Esophagus muscularis mucosa (tissue), 4 donors: ENCODE data around the gene RHOJ.
A peak's percentile ranks its signal among the peaks of the same experiment; 100 is the strongest.

ENCODE experiments used
- CTCF ChIP-seq, 3 experiments: fragments of 200-600 bp in 2 of 3; fragments of 450-650 bp in 1 of 3; sonication (generic) in 2 of 3; IDR thresholded peaks; one replicate each; pipeline ENCODE4 v1.5.1; 2017 to 2019; ENCODE audit warnings: antibody characterized with exemption in 3 of 3, mild to moderate bottlenecking in 2 of 3, moderate library complexity in 1 of 3
- EP300 ChIP-seq: sonication (generic); formaldehyde crosslinking; IDR thresholded peaks from one replicate; pipeline ENCODE4 v1.6.1; 2017; ENCODE audit warnings: antibody characterized with exemption
- POLR2AphosphoS5 ChIP-seq, 2 donors: sonication (generic); formaldehyde crosslinking; IDR thresholded peaks; one replicate each; pipeline ENCODE4 v1.6.1; 2017; ENCODE audit warnings: antibody characterized with exemption in 2 of 2

GRCh38 chr14:63204407-63205043 lies at the start of gene RHOJ:
- no peak for TF ChIP-seq CTCF (IDR thresholded peaks at IDR 0.05)
- peak in 1 of 2 donors; percentile 66 for TF ChIP-seq POLR2AphosphoS5 (IDR thresholded peaks at IDR 0.05)
- no peak for TF ChIP-seq EP300
